Nasal cavity respiratory epithelium epithelial cell of viscerocranial mucosa (primary cell): ENCODE measurements around the gene INCENP. TPM values are rescaled to one million over a fixed set of nuclear protein-coding genes. Genes with fewer than 3 reads are reported as not detected.

Experiments
- total RNA-seq: library from RNA; depleted of rRNA; stranded (reverse); fragments of >200 nt; gene quantifications from 2 replicates; pipeline ENCODE4 v1.2.3, GENCODE V29; 2014

Gene INCENP
- total RNA-seq = 7.5 and 13.7 TPM in 2 replicates

GRCh38 chr11:62123669-62124185, at the start of gene INCENP:
INCENP (plus strand) TSS chr11:62124011; CDS start chr11:62128162, 4,151 bp downstream.

GRCh38 chr11:62190011-62190410, 66.2 kb downstream of the INCENP start, which contains the start of gene SCGB1D1:
SCGB1D1 (plus strand) TSS chr11:62190216; CDS start chr11:62190285, 69 bp downstream.

Other genes with a start within 250 kb of the INCENP start
- 33.5 and 41.6 TPM in 2 replicates for gene FADS3, start 232.5 kb upstream of the INCENP start, total RNA-seq
- 1.0 and 2.0 TPM in 2 replicates for gene RAB3IL1, start 206.4 kb upstream of the INCENP start, total RNA-seq
- gene BEST1, start 173.7 kb upstream of the INCENP start, total RNA-seq = 2.3 and 2.4 TPM in 2 replicates
- 1,805 and 4,952 TPM in 2 replicates for gene FTH1, start 156.4 kb upstream of the INCENP start, total RNA-seq
- gene SCGB1D1, start 66.2 kb downstream of the INCENP start, total RNA-seq = not detected in 2 replicates
- gene SCGB2A1, start 84.7 kb downstream of the INCENP start, total RNA-seq = not detected in 2 replicates
- gene SCGB1D2, start 118.2 kb downstream of the INCENP start, total RNA-seq = not detected in 2 replicates
- not detected in 2 replicates for gene SCGB2A2, start 146.1 kb downstream of the INCENP start, total RNA-seq
- not detected in 2 replicates for gene SCGB1D4, start 175.1 kb downstream of the INCENP start, total RNA-seq
- gene ASRGL1, start 213.4 kb downstream of the INCENP start, total RNA-seq = 0.14 and 0.34 TPM in 2 replicates